ENCODE data around the gene IGSF21. TPM values are rescaled to one million over a fixed set of nuclear protein-coding genes. Genes with fewer than 3 reads are reported as not detected.

Gene IGSF21
- total RNA-seq, 1 experiment from 2014 or later = not detected

- no peak overlapping the region for H3K4me3 Mint-ChIP-seq (ENCODE audit: low read depth, unreplicated experiment)
- H3K4me1 Mint-ChIP-seq (ENCODE audit: low read depth, unreplicated experiment) = peaks cover 14% of the 10 kb centered on the region
- no peak for DNase-seq
Measured at GRCh38 chr1:18417316-18418269, 310.0 kb downstream of the IGSF21 start.

GRCh38 chr1:18419113-18419844 lies 311.7 kb downstream of the IGSF21 start:
- Mint-ChIP-seq H3K27me3 (ENCODE audit: unreplicated experiment) (peaks cover 37% of the 10 kb centered on the region), H3K4me3 (ENCODE audit: low read depth, unreplicated experiment) (no peak overlapping the region), H3K9me3 (ENCODE audit: low read depth, unreplicated experiment) (peaks cover 2% of the 10 kb centered on the region), H3K27ac (ENCODE audit: unreplicated experiment) (no peak overlapping the region), H3K36me3 (ENCODE audit: insufficient read depth, unreplicated experiment) (no peaks in the 10 kb centered on the region), H3K4me1 (ENCODE audit: low read depth, unreplicated experiment) (peaks cover 5% of the 10 kb centered on the region)
- no peak for TF ChIP-seq CTCF (IDR thresholded peaks at IDR 0.05; ENCODE audit: unreplicated experiment)
- intact Hi-C loops (cut with micrococcal nuclease; ENCODE audit: unreplicated experiment) = no loop called here
- BruUV-seq (replicated peaks) = no TSS peak
- CTCF ChIA-PET = no interaction called here
- DNase-seq = no peak

More at GRCh38 chr1:18417316-18418269, 310.0 kb downstream of the IGSF21 start:
- Mint-ChIP-seq H3K27ac (ENCODE audit: unreplicated experiment) (no peak overlapping the region), H3K9me3 (ENCODE audit: low read depth, unreplicated experiment) (peaks cover 2% of the 10 kb centered on the region), H3K27me3 (ENCODE audit: unreplicated experiment) (peaks cover 44% of the 10 kb centered on the region), H3K36me3 (ENCODE audit: insufficient read depth, unreplicated experiment) (no peaks in the 10 kb centered on the region)
- CTCF ChIA-PET = no interaction called here
- no TSS peak for BruUV-seq (replicated peaks)
- intact Hi-C loops (cut with micrococcal nuclease; ENCODE audit: unreplicated experiment) = no loop called here
- TF ChIP-seq CTCF (IDR thresholded peaks at IDR 0.05; ENCODE audit: unreplicated experiment) = no peak

- no peaks in the 10 kb centered on the region for H3K4me1 Mint-ChIP-seq (ENCODE audit: low read depth, unreplicated experiment)
- CTCF ChIA-PET = no interaction called here
- peaks cover 2% of the 10 kb centered on the region for H3K9me3 Mint-ChIP-seq (ENCODE audit: low read depth, unreplicated experiment)
- no peaks in the 10 kb centered on the region for H3K36me3 Mint-ChIP-seq (ENCODE audit: insufficient read depth, unreplicated experiment)
- BruUV-seq (replicated peaks) = no TSS peak
- no peak overlapping the region for H3K4me3 Mint-ChIP-seq (ENCODE audit: low read depth, unreplicated experiment)
- peaks cover 31% of the 10 kb centered on the region for H3K27me3 Mint-ChIP-seq (ENCODE audit: unreplicated experiment)
- no peak for TF ChIP-seq CTCF (IDR thresholded peaks at IDR 0.05; ENCODE audit: unreplicated experiment)
- H3K27ac Mint-ChIP-seq (ENCODE audit: unreplicated experiment) = no peak overlapping the region
- DNase-seq = no peak
- intact Hi-C loops (cut with micrococcal nuclease; ENCODE audit: unreplicated experiment) = no loop called here
Measured at GRCh38 chr1:18419845-18420184, 312.2 kb downstream of the IGSF21 start.

- Mint-ChIP-seq H3K4me3 (ENCODE audit: low read depth, unreplicated experiment) (no peak overlapping the region), H3K27me3 (ENCODE audit: unreplicated experiment) (peaks cover 29% of the 10 kb centered on the region), H3K9me3 (ENCODE audit: low read depth, unreplicated experiment) (peaks cover 2% of the 10 kb centered on the region), H3K36me3 (ENCODE audit: insufficient read depth, unreplicated experiment) (no peaks in the 10 kb centered on the region), H3K4me1 (ENCODE audit: low read depth, unreplicated experiment) (no peaks in the 10 kb centered on the region), H3K27ac (ENCODE audit: unreplicated experiment) (no peak overlapping the region)
- DNase-seq = no peak
- CTCF ChIA-PET = no interaction called here
- intact Hi-C loops (cut with micrococcal nuclease; ENCODE audit: unreplicated experiment) = no loop called here
- BruUV-seq (replicated peaks) = no TSS peak
- no peak for TF ChIP-seq CTCF (IDR thresholded peaks at IDR 0.05; ENCODE audit: unreplicated experiment)
Measured at GRCh38 chr1:18422076-18422777, 314.6 kb downstream of the IGSF21 start.
